K562 (cell line): ENCODE data around the gene FSTL3. TPM values are rescaled to one million over a fixed set of nuclear protein-coding genes. Genes with fewer than 3 reads are reported as not detected.

Experiments used
- ATAC-seq: fragments of 200-7000 bp; cut with Tn5 transposase; 3 replicates; pipeline ENCODE4 v1.9.1; 2020; ENCODE audit warnings: moderate library complexity
- BruUV-seq: library from RNA; stranded (reverse); fragments of 400-500 nt; replicated peaks from 2 replicates; lab custom pipeline; 2021; lab: Mats Ljungman, UMichigan
- CTCF ChIA-PET: fragments of 300-600 bp; formaldehyde crosslinking; extraction: SDS; loops from one replicate; lab custom pipeline; 2021; ENCODE audit warnings: low intra/inter-chr PET ratio; lab: Yijun Ruan, JAX
- POLR2A ChIA-PET: fragments of 300-600, 350-650 bp; sonication (Branson Sonifier 250); formaldehyde crosslinking; extraction: SDS; loops from one replicate; lab custom pipeline; 2021; ENCODE audit warnings: antibody characterized with exemption, inconsistent platforms; lab: Yijun Ruan, JAX
- DNase-seq, 4 experiments: peaks; one replicate each; pipeline versions ENCODE4 v3.0.0 to v3.0.0-alpha.2; 2011 to 2018; ENCODE audit warnings: low spot score in 3 of 4, mixed read lengths in 3 of 4; ENCODE audit errors: extremely low read depth in 1 of 4
- FAIRE-seq: peaks from 2 replicates; lab custom pipeline; 2011; peaks lifted over from hg19 to GRCh38; lab: Jason Lieb, UNC
- H2AFZ ChIP-seq: 2 replicates; pipeline ENCODE4 v1.6.0; 2011; ENCODE audit warnings: low read depth, low read length, control low read depth, inconsistent platforms
- H3K27ac ChIP-seq: fragments of 200-600 bp; 3 replicates; pipeline ENCODE4 v1.8.0; 2011; ENCODE audit warnings: low read depth, mild to moderate bottlenecking, control low read depth, inconsistent platforms, low read length, moderate library complexity, mixed read lengths; ENCODE audit errors: extremely low read depth
- H3K27me3 ChIP-seq, 2 experiments: fragments of 300-600 bp in 1 of 2; 2 replicates in 1 of 2; 3 replicates in 1 of 2; pipeline versions ENCODE4 v1.6.0 to v1.8.0; 2011; ENCODE audit warnings: inconsistent platforms in 2 of 2, low read length in 2 of 2, mild to moderate bottlenecking in 1 of 2, mixed read lengths in 1 of 2, moderate library complexity in 1 of 2; ENCODE audit not compliant: control insufficient read depth in 2 of 2, insufficient read depth in 2 of 2
- H3K36me3 ChIP-seq: fragments of 300-600 bp; 3 replicates; pipeline ENCODE4 v1.8.0; 2011; ENCODE audit warnings: mild to moderate bottlenecking, low read length, inconsistent platforms; ENCODE audit not compliant: control insufficient read depth, insufficient read depth
- H3K4me1 ChIP-seq, 2 experiments: fragments of 200-600 bp in 1 of 2; replicated peaks in 1 of 2; 2 replicates in 1 of 2; 3 replicates in 1 of 2; pipeline versions ENCODE4 v1.5.1 to v1.8.0; 2011; ENCODE audit warnings: inconsistent platforms in 2 of 2, low read length in 2 of 2, mild to moderate bottlenecking in 1 of 2, mixed read lengths in 1 of 2, moderate library complexity in 1 of 2; ENCODE audit not compliant: control insufficient read depth in 2 of 2, insufficient read depth in 2 of 2
- H3K4me2 ChIP-seq: 2 replicates; pipeline ENCODE4 v1.6.1; 2011; ENCODE audit warnings: low read length, control low read depth, inconsistent platforms, mixed read lengths; ENCODE audit not compliant: insufficient read depth
- H3K4me3 ChIP-seq: fragments of 200-600 bp; sonication (generic), shearing (Covaris generic); 2 replicates; pipeline ENCODE4 v1.5.1; 2016; ENCODE audit warnings: control low read depth, inconsistent platforms
- H3K79me2 ChIP-seq: fragments of 200-600 bp; 3 replicates; pipeline ENCODE4 v1.8.0; 2011; ENCODE audit warnings: low read length, inconsistent platforms; ENCODE audit not compliant: control insufficient read depth, insufficient read depth
- H3K9ac ChIP-seq, 2 experiments: 2 replicates each; pipeline versions ENCODE4 v1.6.0 to v1.6.1; 2011; ENCODE audit warnings: low read depth in 2 of 2, low read length in 2 of 2, control low read depth in 1 of 2, inconsistent platforms in 1 of 2, mild to moderate bottlenecking in 1 of 2, mixed read lengths in 1 of 2; ENCODE audit not compliant: insufficient read depth in 1 of 2
- H3K9me1 ChIP-seq: one replicate; pipeline ENCODE4 v1.6.0; 2011; ENCODE audit warnings: inconsistent platforms, mild to moderate bottlenecking, low read length, moderate library complexity; ENCODE audit not compliant: control insufficient read depth, insufficient read depth
- H3K9me3 ChIP-seq: replicated peaks from 2 replicates; pipeline ENCODE4 v1.5.1; 2011; ENCODE audit warnings: low read depth, low read length, inconsistent platforms; ENCODE audit not compliant: control insufficient read depth, insufficient read depth
- H4K20me1 ChIP-seq: replicated peaks from 2 replicates; pipeline ENCODE4 v1.6.1; 2011; ENCODE audit warnings: low read length, inconsistent platforms, mixed read lengths; ENCODE audit not compliant: control insufficient read depth, insufficient read depth
- RFX1 ChIP-seq: fragments of 450-650 bp; IDR thresholded peaks from 2 replicates; pipeline ENCODE4 v1.6.1; 2016; ENCODE audit warnings: mild to moderate bottlenecking, moderate library complexity
- WGBS: fragments of 100-300 bp; shearing (Covaris generic); methylation state at CpG from one replicate; pipeline ENCODE4 v1.1.6; 2016; ENCODE audit warnings: low coverage, mixed read lengths; ENCODE audit not compliant: insufficient coverage; ENCODE audit errors: missing lambda C conversion rate; 5-methylcytosine and 5-hydroxymethylcytosine counted together
- in situ Hi-C: fragments of 300-500 bp; cut with MboI; formaldehyde crosslinking; loops from 4 replicates; pipeline ENCODE4 v1.15.0; 2018; ENCODE audit warnings: inconsistent platforms, mixed read lengths
- intact Hi-C: fragments of 100-400 bp; cut with micrococcal nuclease; formaldehyde crosslinking; loops from 2 replicates; pipeline ENCODE4 v1.14.2; 2022
- polyA plus RNA-seq, 8 experiments: library from polyadenylated mRNA; depleted of rRNA in 4 of 8; stranded (reverse) in 5 of 8; unstranded in 3 of 8; fragments of >200 nt; fragmentation: Nextera tagmentation in 2 of 8; fragmentation: Illumina TruSeq in 1 of 8; extraction: Ambion mirVana in 2 of 8; extraction: Trizol in 1 of 8; gene quantifications; 2 replicates each; pipeline versions ENCODE4 v1.2.1 to v1.2.3, GENCODE V29; 2011 to 2014; ENCODE audit warnings: inconsistent platforms in 1 of 8, missing spikeins in 1 of 8
- total RNA-seq, 7 experiments: library from RNA; depleted of rRNA in 6 of 7; stranded (reverse); fragments of >200 nt in 6 of 7; fragmentation: Illumina TruSeq in 2 of 7; extraction: Trizol in 2 of 7; gene quantifications; 2 replicates each; pipeline versions ENCODE4 v1.2.1 to v1.2.3, GENCODE V29; 2011 to 2021; ENCODE audit warnings: low replicate concordance in 1 of 7
- TF ChIP-seq, protein P1 (sequence below): sonication (generic); formaldehyde crosslinking; IDR thresholded peaks from 2 replicates; pipeline ENCODE4 v1.8.1; 2023; ENCODE audit warnings: mild to moderate bottlenecking, missing genetic modification reagents

The FSTL3 gene
- total and polyA plus RNA-seq, 9 of the 15 experiments (the other 6 are each of a cell fraction or from before 2014, with no cell fraction given), result 0.35 to 6.8 (median 4.2) TPM; not detected in 1

DNA sequence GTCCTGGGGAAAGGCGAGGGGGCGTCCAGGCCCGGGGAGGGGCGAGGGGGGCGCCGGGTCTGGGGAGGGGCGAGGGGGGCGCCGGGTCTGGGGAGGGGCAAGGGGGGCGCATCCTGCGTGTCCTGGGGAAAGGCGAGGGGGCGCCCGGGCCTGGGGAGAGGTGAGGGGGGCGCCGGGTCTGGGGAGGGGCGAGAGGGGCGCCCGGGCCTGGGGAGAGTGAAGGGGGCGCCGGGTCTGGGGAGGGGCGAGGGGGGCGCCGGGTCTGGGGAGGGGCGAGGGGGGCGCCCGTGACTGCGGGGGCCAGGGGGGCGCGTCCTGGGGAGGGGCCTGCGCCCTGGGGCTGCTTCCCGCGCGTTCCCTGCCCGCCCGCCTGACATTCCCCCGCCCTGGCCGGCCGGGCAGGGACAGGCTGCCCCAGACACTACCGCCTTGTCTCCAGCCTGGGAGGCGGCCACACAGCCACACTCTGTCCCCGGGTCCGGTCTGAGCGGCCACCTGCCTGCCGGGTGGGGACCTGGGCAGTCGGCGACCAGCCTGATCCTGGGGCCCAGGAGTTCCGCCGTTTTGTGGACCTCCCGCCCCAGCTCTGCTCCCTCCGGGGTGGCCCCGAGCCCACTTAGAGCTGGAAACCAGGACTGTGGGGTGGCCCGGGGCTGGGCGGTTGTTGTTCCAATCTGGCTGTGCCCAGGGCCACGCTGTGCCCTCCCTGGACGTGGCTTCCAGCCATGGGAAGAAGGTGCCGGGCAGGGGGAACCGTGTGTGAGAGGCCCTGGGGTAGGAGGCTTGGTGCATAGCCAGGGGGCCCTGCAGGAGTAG lies 44.4 kb downstream of the FSTL3 start:
- no peak; the same call in 2 of the 3 replicates for ATAC-seq
- CTCF ChIA-PET, result no interaction called here
- Histone ChIP-seq H3K79me2 (no peaks in the 10 kb centered on the region), H3K9ac (no peak overlapping the region; a peak in 1 of 4 replicates), H3K9me3 (no peaks in the 10 kb centered on the region), H3K36me3 (no peaks in the 10 kb centered on the region)
- TF ChIP-seq, protein P1, sequence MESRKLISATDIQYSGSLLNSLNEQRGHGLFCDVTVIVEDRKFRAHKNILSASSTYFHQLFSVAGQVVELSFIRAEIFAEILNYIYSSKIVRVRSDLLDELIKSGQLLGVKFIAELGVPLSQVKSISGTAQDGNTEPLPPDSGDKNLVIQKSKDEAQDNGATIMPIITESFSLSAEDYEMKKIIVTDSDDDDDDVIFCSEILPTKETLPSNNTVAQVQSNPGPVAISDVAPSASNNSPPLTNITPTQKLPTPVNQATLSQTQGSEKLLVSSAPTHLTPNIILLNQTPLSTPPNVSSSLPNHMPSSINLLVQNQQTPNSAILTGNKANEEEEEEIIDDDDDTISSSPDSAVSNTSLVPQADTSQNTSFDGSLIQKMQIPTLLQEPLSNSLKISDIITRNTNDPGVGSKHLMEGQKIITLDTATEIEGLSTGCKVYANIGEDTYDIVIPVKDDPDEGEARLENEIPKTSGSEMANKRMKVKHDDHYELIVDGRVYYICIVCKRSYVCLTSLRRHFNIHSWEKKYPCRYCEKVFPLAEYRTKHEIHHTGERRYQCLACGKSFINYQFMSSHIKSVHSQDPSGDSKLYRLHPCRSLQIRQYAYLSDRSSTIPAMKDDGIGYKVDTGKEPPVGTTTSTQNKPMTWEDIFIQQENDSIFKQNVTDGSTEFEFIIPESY, result peak; percentile 37; the same call in 1 of the 2 replicates
- no peak for TF ChIP-seq RFX1
- TF ChIP-seq, all 486 proteins: peak for 1
- DNase-seq (no peak), FAIRE-seq (no peak)
- 42% methylated on average over 19 of the region's 58 CpGs for WGBS
- H3K9me1 ChIP-seq, result no peaks in the 10 kb centered on the region
- no peak overlapping the region for H3K27ac ChIP-seq
- in situ Hi-C loops (no loop called here), intact Hi-C loops (no loop called here)
- H3K27me3 ChIP-seq, result no peaks in the 10 kb centered on the region
- no peak overlapping the region for H2AFZ ChIP-seq
- no TSS peak for BruUV-seq
- H3K4me1 ChIP-seq, result peaks cover 0 to 46% of the 10 kb centered on the region in 2 experiments; a peak in 2 of 5 replicates
- no peaks in the 10 kb centered on the region for H4K20me1 ChIP-seq
- POLR2A ChIA-PET, result no interaction called here
- no peak overlapping the region for H3K4me2 ChIP-seq
- H3K4me3 ChIP-seq, result no peak overlapping the region
